NCI-H446 (cell line): Measurements from ENCODE around the gene MSH3.
"Not testable (repeated sequence)": the region's sequence is repeated elsewhere in the genome, so short reads cannot be mapped to it uniquely, and the experiment has no call there.

Experiments used
- DNase-seq, 2 experiments: peaks; one replicate each; lab custom pipeline; 2025; lab: John Stamatoyannopoulos, UW

Gene MSH3

GRCh38 chr5:80797428-80798024 lies 143.1 kb downstream of the MSH3 start:
- no peak for DNase-seq

DNA sequence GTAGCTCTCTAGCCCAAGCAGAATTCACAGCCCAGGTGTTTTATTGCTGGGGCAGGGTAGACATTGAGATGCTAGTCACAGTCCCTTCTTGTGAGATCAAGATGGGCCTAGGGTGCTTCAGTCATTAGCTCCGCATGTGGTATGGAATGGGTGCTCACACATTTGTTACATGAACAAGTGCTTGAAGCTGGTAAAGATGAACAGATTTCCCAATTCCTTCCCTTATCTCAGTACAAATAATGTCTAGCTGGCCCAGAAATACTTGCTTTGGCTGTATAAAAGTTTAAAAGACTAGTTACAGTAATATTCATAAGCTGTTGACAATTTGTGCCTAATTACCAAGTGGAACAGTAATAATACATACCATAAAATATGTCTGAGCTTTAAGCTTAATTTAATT lies 143.7 kb downstream of the MSH3 start:
- DNase-seq = no peak

DNA sequence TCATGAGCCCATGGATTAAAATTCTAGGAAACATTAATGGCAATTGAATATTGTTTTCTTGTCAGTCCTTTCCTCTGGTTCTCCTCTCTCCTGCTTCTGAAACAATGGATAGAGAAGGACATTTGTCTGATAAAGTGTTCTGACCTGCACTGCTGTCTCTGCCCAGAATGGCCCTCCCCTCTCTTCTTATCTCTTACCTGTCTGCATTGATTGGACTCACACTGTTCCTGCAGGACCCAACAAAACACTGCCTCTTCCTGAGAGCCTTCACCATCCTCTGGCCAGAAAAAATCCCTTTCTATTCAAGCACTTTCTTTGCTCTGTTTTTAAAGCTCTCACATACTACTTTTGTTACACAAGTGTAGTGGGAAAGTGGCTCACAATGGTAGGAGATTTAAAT lies 144.2 kb downstream of the MSH3 start:
- no peak for DNase-seq

- DNase-seq = peak in 1 of 2 experiments; percentile 10
These were observed 144.6 kb downstream of the MSH3 start for GRCh38 chr5:80799041-80799440.

- DNase-seq = no peak
These were observed 145.1 kb downstream of the MSH3 start for GRCh38 chr5:80799573-80799972.

DNA sequence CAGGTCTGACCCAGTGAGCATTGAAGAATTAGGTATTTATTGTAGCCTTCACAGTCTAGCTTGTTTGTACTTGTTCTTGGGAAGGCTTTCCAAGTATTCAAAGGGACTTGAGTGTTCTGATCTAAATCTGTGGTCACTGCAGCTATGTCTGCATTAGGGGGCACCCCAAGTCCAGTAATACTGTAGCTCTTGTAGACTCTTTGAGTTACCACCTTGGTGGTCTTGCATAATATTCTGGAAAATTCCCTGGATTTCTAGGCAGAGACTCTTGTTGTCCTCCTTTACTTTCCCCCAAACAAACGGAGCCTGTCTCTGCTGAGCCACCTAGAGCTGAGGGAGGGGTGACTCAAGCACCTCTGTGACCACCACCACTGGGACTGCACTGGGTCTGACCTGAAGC lies 149.9 kb downstream of the MSH3 start:
- DNase-seq = no peak

- DNase-seq = no peak
These were observed 150.6 kb downstream of the MSH3 start for GRCh38 chr5:80805038-80805437.

DNA sequence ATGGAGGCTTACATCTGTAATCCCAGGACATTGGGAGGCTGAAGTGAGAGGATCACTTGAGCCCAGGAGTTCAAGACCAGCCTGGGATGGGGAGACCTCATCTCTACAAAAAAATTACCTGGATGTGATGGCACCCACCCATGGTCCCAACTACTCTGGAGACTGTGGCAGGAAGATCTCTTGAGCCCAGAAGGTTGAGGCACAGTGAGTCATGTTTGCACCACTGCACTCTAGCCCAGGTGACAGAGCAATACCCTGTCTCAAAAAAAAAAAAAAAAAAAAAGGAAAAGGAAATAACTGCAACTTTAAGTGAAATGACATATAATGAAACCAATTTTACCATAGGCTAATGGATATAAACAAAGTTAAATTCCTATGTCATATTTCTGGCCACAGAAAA lies 152.5 kb downstream of the MSH3 start:
- DNase-seq = no peak

GRCh38 chr5:80809451-80809850 lies 155.0 kb downstream of the MSH3 start:
- DNase-seq = no peak

GRCh38 chr5:80810425-80810824 lies 156.0 kb downstream of the MSH3 start:
- DNase-seq = no peak

- no peak for DNase-seq
These were observed 162.1 kb downstream of the MSH3 start for GRCh38 chr5:80816590-80816989.

- DNase-seq = no peak
These were observed 166.2 kb downstream of the MSH3 start for GRCh38 chr5:80820685-80821084.

GRCh38 chr5:80822640-80823039 lies 168.2 kb downstream of the MSH3 start:
- DNase-seq = no peak

- DNase-seq = not testable (repeated sequence)
These were observed 169.7 kb downstream of the MSH3 start for GRCh38 chr5:80824159-80824558.

DNA sequence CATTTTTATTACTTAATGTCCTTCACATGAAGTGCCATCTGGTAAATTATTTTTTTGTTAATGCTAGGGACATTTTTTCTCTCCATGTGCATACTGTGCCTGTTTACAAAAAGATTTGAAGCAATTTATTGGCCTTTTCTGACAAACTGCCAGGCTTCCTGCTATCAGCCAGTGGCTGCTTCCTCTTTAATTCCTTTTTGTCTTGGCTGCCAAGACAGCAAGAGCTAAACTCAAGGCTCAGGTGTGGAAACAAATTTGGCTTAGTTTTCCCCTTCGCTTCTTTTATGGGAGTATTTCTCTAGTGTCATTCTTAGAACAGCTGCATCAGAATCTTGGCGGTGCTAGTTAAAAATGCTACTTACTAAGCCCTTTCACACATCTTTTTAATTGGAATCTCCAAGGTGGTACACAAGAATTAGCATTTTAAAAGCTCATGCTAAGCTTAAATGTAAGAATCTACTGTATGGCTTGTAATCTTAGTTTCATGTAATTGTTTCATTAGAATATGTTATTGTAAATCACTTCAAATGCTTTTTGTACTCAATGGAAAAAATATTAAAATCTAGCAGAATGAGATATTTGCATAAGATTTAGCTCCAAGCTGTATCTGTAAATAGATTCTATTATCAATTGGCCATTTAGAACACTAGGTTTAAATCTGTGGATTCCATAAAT lies 171.5 kb downstream of the MSH3 start:
- peak; percentile 32 to 36 for DNase-seq

DNA sequence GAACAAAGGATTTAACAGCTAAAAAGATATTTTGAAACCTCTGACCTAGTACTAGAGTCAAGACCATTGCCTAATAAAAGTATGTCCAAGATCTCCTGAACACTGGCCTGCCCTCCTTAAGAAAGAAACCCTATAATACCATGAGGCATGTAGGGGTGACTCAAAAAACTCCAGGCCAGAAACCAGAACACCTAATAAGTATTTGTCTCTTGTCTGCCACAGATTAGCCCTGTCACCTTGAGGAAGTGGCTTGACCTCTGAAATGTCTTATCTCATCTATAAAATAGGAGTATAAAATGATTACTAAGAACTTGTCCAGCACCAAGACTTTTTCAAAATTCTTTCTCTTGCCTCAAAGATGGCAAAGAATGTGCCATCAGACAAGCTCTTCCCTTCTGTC lies 180.3 kb downstream of the MSH3 start:
- DNase-seq = no peak

- no peak for DNase-seq
These were observed 180.7 kb downstream of the MSH3 start for GRCh38 chr5:80835128-80835527.

DNA sequence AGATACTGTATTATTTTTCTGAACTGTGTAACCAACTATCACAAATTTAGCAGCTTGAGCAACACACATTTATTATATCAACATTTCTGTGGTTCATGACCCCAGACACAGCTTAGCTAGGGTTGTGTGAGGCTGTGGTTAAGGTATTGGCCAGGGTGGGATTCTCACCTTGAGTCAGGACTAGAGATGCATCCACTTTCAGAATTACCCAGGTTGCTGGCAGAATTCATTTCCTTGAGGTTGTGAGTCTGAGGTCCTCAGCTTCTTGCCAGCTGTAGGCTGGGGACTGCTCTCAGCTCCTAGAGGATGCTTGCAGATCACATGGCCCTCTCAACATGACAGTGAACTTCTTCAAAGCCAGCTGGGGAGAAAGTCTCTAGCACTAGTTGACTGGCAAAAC lies 183.2 kb downstream of the MSH3 start:
- no peak for DNase-seq

DNA sequence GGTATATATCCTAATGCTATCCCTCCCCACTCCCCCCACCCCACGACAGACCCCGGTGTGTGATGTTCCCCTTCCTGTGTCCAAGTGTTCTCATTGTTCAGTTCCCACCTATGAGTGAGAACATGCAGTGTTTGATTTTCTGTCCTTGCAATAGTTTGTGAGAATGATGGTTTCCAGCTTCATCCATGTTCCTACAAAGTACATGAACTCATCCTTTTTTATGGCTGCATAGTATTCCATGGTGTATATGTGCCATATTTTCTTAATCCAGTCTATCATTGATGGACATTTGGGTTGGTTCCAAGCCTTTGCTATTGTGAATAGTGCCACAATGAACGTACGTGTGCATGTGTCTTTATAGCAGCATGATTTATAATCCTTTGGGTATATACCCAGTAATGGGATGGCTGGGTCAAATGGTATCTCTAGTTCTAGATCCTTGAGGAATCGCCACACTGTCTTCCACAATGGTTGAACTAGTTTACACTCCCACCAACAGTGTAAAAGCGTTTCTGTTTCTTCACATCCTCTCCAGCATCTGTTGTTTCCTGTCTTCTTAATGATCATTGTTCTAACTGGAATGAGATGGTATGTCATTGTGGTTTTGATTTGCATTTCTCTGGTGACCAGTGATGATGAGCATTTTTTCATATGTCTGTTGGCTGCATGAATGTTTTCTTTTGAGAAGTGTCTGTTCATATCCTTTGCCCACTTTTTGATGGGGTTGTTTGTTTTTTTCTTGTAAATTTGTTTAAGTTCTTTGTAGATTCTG lies 186.8 kb downstream of the MSH3 start:
- not testable (repeated sequence) for DNase-seq

DNA sequence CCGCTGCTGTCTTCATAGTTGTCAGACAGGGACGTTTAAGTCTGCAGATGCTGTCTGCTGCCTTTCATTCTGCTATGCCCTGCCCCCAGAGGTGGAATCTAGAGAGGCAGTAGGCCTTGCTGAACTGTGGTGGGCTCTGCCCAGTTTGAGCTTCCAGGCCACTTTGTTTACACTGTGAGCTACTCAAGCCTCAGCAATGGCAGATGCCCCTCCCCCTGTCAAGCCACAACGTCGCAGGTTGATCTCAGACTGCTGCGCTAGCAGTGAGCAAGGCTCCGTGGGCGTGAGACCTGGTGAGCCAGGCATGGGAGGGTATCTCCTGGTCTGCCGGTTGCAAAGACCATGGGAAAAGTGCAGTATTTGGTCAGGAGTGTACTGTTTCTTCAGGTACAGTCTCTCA lies 192.0 kb downstream of the MSH3 start:
- not testable (repeated sequence) for DNase-seq

DNA sequence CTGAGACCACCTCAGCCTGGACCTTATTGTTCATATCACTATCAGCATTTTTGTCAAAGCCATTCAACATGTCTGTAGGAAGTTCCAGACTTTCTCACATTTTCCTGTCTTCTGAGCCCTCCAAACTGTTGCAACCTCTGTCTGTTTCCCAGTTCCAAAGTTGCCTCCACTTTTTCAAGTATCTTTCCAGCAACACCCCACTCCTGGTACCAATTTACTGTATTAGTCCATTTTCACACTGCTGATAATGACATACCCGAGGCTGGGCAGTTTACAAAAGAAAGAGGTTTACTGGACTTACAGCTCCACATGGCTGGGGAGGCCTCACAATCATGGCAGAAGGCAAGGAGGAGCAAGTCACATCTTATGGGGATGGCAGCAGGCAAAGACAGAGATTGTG lies 195.7 kb downstream of the MSH3 start:
- not testable (repeated sequence) for DNase-seq

DNA sequence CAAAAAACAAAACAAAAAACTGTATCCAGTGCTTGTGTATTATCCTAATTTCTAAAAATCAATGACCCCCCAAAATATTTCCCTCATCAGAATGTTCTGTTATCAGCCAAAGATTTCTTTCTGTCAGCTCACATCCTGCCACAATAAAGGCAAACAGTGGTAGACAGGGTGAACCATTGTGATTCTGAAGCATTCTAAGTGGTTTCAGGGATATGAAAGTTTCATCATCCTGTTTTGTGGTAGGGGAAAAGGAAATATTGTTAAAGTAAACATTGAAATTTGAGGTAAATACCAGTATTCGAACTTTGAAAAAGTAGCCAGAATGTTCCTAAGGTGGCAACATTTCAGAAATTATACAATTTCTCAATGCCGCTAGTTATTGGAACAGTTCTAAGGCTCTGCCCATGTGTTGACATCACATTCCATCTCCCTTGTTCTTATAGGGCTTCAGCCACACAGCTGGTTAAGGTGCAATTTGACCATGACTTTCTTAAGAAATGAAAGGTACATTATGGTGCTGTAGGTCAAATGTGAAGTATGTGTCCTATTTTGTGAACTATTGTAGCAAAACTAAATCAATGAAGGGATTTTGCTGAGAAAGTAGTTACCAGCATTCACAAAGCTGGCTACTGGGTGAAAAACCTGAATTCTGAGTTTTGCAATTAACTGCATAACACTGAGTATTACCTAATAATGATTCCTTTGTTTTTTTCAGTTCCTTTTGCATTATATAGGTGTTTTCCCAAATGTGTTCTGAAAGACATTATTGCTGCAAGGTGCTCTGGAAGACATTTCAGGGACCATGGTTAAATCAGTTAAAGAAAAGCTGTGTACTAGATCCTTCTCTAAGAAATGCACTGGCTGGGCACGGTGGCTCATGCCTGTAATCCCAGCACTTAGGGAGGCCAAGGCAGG lies 198.1 kb downstream of the MSH3 start:
- DNase-seq = no peak
